Psoas muscle (tissue), 8 donors: ENCODE results near the gene SNCB. TPM values are rescaled to one million over a fixed set of nuclear protein-coding genes. Genes with fewer than 3 reads are reported as not detected.

Experiments used
- ATAC-seq, 4 donors: fragments of 200-7000 bp; cut with Tn5 transposase; one replicate each; pipeline ENCODE4 v1.9.1; 2020; ENCODE audit warnings: moderate library complexity in 3 of 4, mild to moderate bottlenecking in 2 of 4
- DNase-seq, 2 donors: peaks; one replicate each; pipeline ENCODE4 v3.0.0-alpha.2; 2020
- H3K27ac ChIP-seq: fragments of 200-600 bp; one replicate; pipeline ENCODE4 v1.8.0; 2022
- H3K27me3 ChIP-seq, 3 donors: fragments of 200-600 bp in 1 of 3; one replicate each; pipeline versions ENCODE4 v1.6.1 to v1.8.0; 2013 to 2022; ENCODE audit warnings: low read length in 2 of 3, mild to moderate bottlenecking in 2 of 3, moderate library complexity in 1 of 3; ENCODE audit not compliant: insufficient read depth in 3 of 3
- H3K36me3 ChIP-seq, 2 donors: fragments of 200-600 bp in 1 of 2; one replicate each; pipeline versions ENCODE4 v1.6.1 to v1.8.0; 2013 to 2022; ENCODE audit warnings: low read depth in 1 of 2, mild to moderate bottlenecking in 1 of 2, moderate library complexity in 1 of 2; ENCODE audit not compliant: insufficient read depth in 1 of 2
- H3K4me1 ChIP-seq: fragments of 200-600 bp; one replicate; pipeline ENCODE4 v1.8.0; 2022
- H3K4me3 ChIP-seq: fragments of 200-600 bp; one replicate; pipeline ENCODE4 v1.8.0; 2022; ENCODE audit warnings: mild to moderate bottlenecking
- H3K9me3 ChIP-seq: fragments of 200-600 bp; one replicate; pipeline ENCODE4 v1.8.0; 2022
- CTCF ChIP-seq: fragments of 200-600 bp; IDR thresholded peaks from one replicate; pipeline ENCODE4 v1.8.0; 2022; ENCODE audit warnings: antibody characterized with exemption
- WGBS, 3 donors: extraction: QIAGEN DNeasy Blood & Tissue Kit; methylation state at CpG; one replicate each; pipeline versions ENCODE4 v1.1.6 to v1.1.7; 2013; 5-methylcytosine and 5-hydroxymethylcytosine counted together
- intact Hi-C, 2 donors: fragments of 100-400 bp; cut with DNase I; formaldehyde crosslinking; loops; one replicate each; pipeline versions ENCODE4 v1.11.0 to v1.14.2; 2022
- polyA plus RNA-seq, 3 donors: library from polyadenylated mRNA; stranded (reverse); fragments of 200-250 nt; gene quantifications; one replicate each; pipeline ENCODE4 v1.2.3, GENCODE V29; 2013
- total RNA-seq, 4 donors: library from RNA; stranded (reverse); fragmentation: NEBNext Ultra II Directional in 2 of 4; extraction: Animal tissue kit (Norgen Biotek cat#: 25700) in 2 of 4; gene quantifications; one replicate each; pipeline versions ENCODE4 v1.2.1 to v1.2.4, GENCODE V29; 2021 to 2023
- donor health status: healthy with polysubstance abuse.
- donor health status: DM: no; HTN: no; CAD: no; lungs with moderate emphysema.
- donor health status: Bipolar disorder and iron deficiency.
- donor health status: healthy.
- donor health status: DM: yes; HTN: yes; CAD: no.
- donor health status: DM: no; HTN: no; CAD: no.
- donor health status: DM: no; HTN: no; CAD: no.
- donor health status: DM: yes; HTN: yes; CAD: no.

SNCB gene
- total and polyA plus RNA-seq, 7 donors, result 0.32 to 1.2 (median 0.42) TPM

- no peaks in the 10 kb centered on the region for H3K9me3 ChIP-seq
- H3K36me3 ChIP-seq, result no peaks in the 10 kb centered on the region
- peaks cover 24% of the 10 kb centered on the region for H3K4me1 ChIP-seq
- ATAC-seq (no peak), DNase-seq (no peak)
- intact Hi-C loops, result no loop called here
- TF ChIP-seq CTCF, result no peak
- no peak overlapping the region for H3K4me3 ChIP-seq
- no peak overlapping the region for H3K27ac ChIP-seq
- H3K27me3 ChIP-seq, result peaks cover 0 to 54% (median 15%) of the 10 kb centered on the region in 3 donors
- WGBS, 3 donors, result 22 to 30% (median 27%) methylated on average over 19 of the region's 19 CpGs
Measured at GRCh38 chr5:176618783-176619182, 11.6 kb downstream of the SNCB start.

- WGBS, 3 donors, result 60 to 68% (median 62%) methylated on average over 7 of the region's 7 CpGs
- Histone ChIP-seq H3K27me3 (peaks cover 0 to 67% (median 15%) of the 10 kb centered on the region in 3 donors), H3K9me3 (no peaks in the 10 kb centered on the region), H3K4me3 (no peak overlapping the region), H3K27ac (no peak overlapping the region), H3K36me3 (no peaks in the 10 kb centered on the region), H3K4me1 (peaks cover 21% of the 10 kb centered on the region)
- DNase-seq (no peak), ATAC-seq (no peak)
- intact Hi-C loops, result no loop called here
- TF ChIP-seq CTCF, result no peak
Measured at GRCh38 chr5:176616511-176616910, 13.8 kb downstream of the SNCB start.

GRCh38 chr5:176614805-176615478 lies 15.4 kb downstream of the SNCB start:
- TF ChIP-seq CTCF, result no peak
- DNase-seq, result no peak
- ATAC-seq, result peak in 1 of 4 donors; percentile 27
- peaks cover 0 to 63% (median 10%) of the 10 kb centered on the region in 3 donors for H3K27me3 ChIP-seq
- no peak overlapping the region for H3K27ac ChIP-seq
- intact Hi-C loops, result loop anchor here in 1 of 2 donors (5.0 kb wide), 1 partner anchor 32 kb away; the partner anchor contains the start of gene TSPAN17
- H3K4me3 ChIP-seq, result no peak overlapping the region
- no peaks in the 10 kb centered on the region for H3K36me3 ChIP-seq
- 35 to 47% (median 41%) methylated on average over 7 to 8 of the region's 8 CpGs for WGBS, 3 donors
- H3K9me3 ChIP-seq, result no peaks in the 10 kb centered on the region
- H3K4me1 ChIP-seq, result peaks cover 6% of the 10 kb centered on the region

DNA sequence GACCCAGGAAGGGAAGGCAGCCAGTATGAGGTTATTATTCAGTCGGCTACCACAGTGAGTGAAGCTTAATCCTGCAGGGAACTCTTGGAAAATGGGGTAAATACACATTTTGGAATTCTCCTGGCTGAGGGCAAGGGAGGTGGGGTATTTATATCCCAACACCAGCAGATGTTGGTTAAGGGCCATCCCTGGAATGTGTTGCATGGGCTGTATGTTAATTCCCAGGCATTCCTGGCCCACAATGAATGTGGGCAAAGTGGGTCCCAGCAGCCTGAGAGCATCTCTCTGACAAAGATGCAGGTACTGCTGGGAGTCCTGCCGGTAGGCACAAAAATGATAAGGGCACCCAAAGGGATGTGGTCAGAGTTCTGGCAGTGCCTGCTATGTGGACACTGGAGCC lies 17.5 kb downstream of the SNCB start:
- 60 to 69% (median 60%) methylated on average over 2 of the region's 2 CpGs for WGBS, 3 donors

More for the DNA sequence above, 17.5 kb downstream of the SNCB start:
- H3K9me3 ChIP-seq, result no peaks in the 10 kb centered on the region
- ATAC-seq (no peak), DNase-seq (no peak)
- H3K27me3 ChIP-seq, result peaks cover 0 to 61% (median 7%) of the 10 kb centered on the region in 3 donors
- H3K27ac ChIP-seq, result no peak overlapping the region
- H3K36me3 ChIP-seq, result no peaks in the 10 kb centered on the region
- TF ChIP-seq CTCF, result no peak
- H3K4me1 ChIP-seq, result no peaks in the 10 kb centered on the region
- no peak overlapping the region for H3K4me3 ChIP-seq
- intact Hi-C loops, result loop anchor here in 1 of 2 donors (5.0 kb wide), 1 partner anchor 34 kb away; the partner anchor contains the start of gene TSPAN17
